GM19455 (cell line): Measurements from ENCODE around the gene LRP1B.

Experiments
- ATAC-seq: cut with Tn5 transposase; IDR thresholded peaks from one replicate; pipeline ENCODE4 v1.9.1; 2021; ENCODE audit not compliant: unreplicated experiment

LRP1B gene

DNA sequence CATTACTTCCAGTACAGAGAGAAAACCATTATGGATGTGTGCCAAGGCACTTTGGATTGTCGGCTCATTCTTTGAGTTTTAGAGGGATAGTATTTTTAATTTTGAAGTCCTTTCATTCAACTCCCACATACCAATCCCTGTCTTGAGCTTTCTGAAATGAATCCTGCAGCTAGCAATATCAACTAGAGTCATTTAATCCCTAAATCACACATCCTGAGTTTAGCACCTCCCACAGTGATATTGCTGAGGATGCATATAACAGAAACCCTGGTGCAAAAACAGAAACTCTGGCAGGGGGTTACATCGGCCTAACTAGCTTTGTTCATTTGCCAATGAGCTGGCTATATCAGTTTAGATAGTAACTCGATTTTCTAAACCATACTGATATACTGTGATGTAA is 427.3 kb downstream of the LRP1B start:
- no peak for ATAC-seq

GRCh38 chr2:141701618-141702017 is 429.2 kb downstream of the LRP1B start:
- no peak for ATAC-seq

DNA sequence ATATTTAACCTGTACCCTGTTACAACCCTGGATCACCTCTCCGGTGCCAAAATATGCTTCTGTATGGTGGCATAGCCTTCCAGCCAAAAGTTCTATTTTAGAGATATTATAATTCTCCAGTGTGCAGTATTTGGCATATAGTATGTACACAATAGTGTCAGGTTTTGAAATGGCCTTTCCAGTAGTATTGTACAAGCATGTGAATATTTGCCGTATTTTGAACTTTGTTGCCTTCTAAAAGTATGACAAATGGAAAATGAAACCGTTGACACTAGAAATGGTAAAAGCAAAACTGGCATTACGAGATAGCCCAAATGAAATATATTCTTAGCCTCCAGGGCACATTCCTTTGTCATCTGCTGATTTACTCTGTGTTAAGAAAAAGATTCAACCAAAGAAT is 431.2 kb downstream of the LRP1B start:
- ATAC-seq, result no peak

GRCh38 chr2:141698500-141698899 is 432.3 kb downstream of the LRP1B start:
- ATAC-seq, result no peak

DNA sequence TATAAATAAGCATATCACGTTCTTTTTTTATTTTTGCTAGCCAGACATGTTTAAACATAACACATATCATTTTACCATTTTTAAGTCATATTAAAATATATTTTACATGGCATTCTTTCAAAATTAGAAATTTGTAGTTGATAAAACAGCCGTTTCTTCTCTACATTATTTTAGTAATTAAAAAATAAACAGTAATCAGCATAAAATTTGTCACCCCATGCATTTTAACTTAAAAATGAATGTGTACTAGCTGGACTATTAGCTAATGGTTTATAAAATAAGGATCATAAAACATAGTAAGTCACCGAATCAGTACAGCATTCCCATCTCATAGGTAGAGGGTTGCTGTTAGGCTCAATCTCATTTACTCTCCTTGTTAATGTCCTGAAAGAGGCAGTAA is 433.8 kb downstream of the LRP1B start:
- no peak for ATAC-seq

DNA sequence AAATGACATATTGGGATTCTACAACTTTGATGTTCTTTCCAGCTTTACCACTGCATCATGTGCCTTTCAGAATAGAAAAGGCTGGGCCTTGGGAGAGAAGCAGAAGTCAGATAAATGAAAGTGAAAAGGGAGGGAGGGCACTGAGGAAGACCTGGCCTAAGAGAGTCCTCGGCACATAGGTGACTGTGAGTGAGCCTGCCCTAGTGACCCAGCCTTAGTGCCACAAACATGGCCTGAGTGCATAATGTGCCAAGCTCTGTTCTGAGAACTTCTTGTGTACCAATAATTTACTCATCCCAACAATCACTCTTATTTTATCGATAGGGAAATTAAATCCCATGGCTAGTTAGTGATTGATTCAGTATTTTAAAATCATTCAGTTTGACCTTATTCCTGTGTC is 436.6 kb downstream of the LRP1B start:
- no peak for ATAC-seq

DNA sequence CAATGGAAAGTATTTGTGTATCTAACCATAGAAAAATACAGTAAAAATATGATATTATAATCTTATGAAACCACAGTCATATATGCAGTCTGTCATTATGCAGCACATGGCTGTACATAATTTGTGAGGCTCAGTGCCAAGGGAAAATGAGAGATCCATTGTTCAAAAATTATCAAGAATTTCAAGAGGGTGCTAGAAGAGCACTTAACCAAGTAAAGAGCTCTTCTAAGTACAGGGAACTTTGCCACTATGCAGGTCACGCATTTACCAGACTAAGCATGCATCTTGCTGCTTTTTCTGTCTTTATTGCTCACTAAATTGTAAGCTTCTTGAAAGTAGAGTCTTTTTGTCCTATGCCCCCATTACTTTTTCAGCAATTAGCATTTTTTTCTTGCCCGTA is 438.0 kb downstream of the LRP1B start:
- ATAC-seq, result no peak

DNA sequence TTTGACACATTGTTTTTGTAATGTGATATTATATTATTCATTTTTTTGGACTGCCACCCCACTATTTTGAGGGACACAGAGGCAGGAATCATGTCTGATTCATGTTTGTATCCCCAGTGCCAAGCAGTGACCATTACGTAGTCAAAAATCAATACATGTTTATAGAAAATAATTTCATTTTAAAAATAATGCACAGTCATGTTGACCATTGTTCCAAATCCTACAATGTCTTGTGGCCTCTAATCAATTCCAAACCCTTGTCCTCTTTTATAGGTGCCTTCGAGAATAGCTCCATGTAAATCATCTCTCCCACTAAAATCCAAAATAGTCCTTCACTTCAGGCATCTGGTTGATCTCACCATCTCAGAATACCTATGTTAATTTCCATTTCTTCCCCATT is 454.7 kb downstream of the LRP1B start:
- no peak for ATAC-seq

- ATAC-seq, result no peak
Observed at GRCh38 chr2:141666191-141666590, 464.6 kb downstream of the LRP1B start.

DNA sequence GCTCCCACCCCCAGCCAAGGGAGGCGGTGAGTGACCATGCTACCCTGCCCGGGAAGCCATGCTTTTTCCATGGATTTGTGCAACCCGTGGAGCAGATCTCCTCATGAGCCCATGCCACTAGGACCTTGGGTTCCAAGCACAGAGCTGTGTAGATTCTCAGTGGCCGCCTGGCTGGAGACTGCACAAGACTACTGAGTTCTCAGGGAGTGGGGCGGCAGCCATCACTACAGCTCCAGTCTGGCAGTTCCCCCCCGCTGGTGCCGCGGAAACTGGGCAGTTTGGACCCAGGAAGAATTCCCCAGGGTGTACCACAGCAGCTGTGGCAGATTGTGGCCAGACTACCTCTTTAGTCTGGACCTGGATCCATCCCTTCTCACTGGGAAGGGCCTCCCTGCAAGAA is 470.6 kb downstream of the LRP1B start:
- no peak for ATAC-seq

DNA sequence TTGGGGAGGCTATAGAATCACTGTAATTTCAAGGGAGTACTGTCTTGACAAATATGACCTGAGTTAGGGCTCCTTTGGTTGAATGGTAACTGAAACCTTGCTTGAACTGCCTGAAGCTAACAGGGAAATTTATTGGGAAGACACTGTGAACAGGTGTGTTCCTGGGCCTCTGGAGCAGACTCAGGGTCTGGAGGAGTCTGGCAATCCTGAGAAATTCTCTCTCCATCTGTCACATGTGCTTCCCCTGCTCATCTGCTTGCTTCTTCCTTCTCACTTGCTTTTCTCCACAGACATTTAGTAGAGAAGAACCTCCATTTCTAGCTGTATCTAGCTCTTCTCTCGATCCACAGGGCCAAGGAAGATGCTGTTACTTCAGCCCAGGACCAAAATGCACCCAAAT is 476.5 kb downstream of the LRP1B start:
- ATAC-seq, result no peak

- ATAC-seq, result no peak
Observed at GRCh38 chr2:141653184-141653583, 477.6 kb downstream of the LRP1B start.

DNA sequence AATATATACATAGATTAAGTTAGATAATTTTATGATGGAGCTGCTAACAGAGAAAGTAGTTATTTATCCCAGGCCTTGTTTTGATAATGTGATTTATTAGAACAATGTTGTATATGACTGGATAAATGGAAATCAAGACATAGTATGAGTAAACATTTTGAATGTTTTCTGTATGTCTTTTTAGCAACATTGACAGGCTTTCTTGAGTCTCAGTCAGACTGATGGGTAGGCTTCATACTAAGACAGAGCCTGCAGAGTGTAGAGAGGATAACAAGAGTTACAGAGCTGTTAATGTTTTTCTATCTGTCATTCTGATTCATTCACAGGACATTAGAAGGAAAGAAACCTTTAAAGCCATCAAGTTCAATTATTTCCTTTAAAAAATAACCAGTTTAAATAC is 478.5 kb downstream of the LRP1B start:
- ATAC-seq, result no peak

- ATAC-seq, result no peak
Observed at GRCh38 chr2:141647353-141647752, 483.5 kb downstream of the LRP1B start.

GRCh38 chr2:141641462-141641861 is 489.4 kb downstream of the LRP1B start:
- no peak for ATAC-seq

- no peak for ATAC-seq
Observed at GRCh38 chr2:141639809-141640208, 491.0 kb downstream of the LRP1B start.

DNA sequence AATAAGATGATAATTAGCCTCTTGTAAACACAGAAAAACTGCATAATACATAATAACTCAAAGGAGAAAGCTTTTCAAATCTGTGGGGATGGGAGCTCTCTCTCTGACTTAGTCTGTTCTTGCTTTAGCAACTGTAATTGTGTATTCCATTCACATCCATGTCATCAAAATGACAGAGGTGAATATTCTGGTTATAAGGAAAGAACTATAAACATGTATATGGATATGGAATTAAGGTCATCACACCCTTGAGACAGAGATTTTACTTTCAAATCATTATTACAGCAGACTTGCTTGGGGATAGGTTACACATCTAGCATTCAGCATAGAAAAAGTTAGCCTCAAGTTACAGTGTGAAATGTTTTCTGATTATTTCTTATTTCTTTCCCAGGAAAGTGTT is 497.7 kb downstream of the LRP1B start:
- ATAC-seq, result no peak

GRCh38 chr2:141630407-141630930 is 500.3 kb downstream of the LRP1B start:
- ATAC-seq, result no peak

DNA sequence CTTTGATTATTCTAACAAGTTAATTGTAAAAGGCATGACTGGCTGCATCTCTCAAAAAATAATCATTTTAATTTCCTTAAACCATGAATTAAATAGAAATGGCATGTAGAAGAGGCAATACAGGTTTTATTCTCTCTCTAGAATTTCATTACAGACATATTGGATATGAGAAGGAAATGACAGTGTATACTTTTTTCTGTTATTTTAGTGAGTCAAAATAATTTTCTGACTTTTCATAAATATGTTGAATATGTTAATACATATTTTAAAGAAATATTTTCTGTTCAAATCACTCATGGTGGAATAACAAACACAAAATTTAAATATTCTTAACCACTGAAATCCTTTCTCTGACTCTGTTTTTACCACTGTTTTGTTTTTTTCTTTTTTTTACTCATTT is 510.4 kb downstream of the LRP1B start:
- ATAC-seq, result no peak

- ATAC-seq, result no peak
Observed at GRCh38 chr2:141618457-141618856, 512.4 kb downstream of the LRP1B start.

- ATAC-seq, result no peak
Observed at GRCh38 chr2:141611981-141612380, 518.8 kb downstream of the LRP1B start.

DNA sequence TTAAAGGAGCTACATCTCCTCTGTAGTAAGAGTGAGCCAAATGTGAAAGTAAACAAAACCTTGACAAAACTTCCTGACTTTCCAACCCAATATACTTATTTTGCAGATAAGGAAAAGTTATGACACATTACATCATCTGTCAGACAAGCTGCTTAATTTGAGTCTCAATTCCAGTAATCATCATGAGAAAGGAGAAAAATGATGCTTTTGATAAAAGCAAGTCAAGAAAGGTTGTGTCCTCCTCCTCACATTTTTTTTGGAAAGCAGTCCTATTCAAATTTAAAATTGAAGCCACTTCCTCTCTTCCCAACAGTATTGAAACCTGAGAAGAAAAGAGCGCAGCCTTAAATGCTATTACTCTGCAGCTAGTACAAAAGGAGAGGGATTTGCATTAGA is 519.6 kb downstream of the LRP1B start:
- ATAC-seq, result no peak

DNA sequence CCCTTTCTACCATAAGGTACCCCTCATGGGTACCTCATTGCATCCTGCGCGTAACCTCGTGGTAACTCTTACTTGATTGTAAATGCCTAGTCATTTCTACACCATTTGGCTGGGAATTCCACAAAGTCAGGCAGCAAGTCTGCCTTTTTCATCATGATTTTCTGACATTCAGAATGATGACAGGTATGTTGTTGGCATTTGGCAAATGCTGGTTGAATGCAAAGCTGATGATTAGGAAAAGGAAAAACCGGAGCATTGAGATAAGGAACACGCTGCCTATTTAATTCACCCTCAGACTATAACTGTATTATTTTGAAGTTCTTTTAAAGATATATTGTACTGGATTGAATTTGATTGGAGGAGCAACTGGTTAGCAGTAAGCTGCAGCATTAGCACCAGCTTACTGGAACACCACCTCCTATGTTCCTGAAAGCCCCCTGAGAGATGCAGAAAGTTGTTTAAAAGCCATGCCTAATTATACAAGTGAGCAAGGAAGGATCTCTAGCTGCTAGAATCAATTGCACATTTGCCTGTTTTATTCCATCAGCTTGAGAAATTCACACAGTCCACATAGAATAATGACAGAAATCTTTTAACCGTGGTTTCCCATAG is 520.1 kb downstream of the LRP1B start:
- ATAC-seq, result no peak
